ENCODE results near the gene ANHX.
"Not testable (repeated sequence)": the region's sequence is repeated elsewhere in the genome, so short reads cannot be mapped to it uniquely, and the experiment has no call there.

ANHX gene

GRCh38 chr12:133235401-133236112, at the start of gene ANHX:
Gene ANHX (minus strand): TSS chr12:133235877. CDS start chr12:133234356, 1,521 bp downstream.
- H3K4me3 ChIP-seq (ENCODE audit: low read length): no peak within 1 kb of the TSS
- DNase-seq (ENCODE audit: low read depth): no peak
- no peak for TF ChIP-seq CTCF (IDR thresholded peaks at IDR 0.05; ENCODE audit: insufficient read depth, low read depth, low read length, missing control alignments)

DNA sequence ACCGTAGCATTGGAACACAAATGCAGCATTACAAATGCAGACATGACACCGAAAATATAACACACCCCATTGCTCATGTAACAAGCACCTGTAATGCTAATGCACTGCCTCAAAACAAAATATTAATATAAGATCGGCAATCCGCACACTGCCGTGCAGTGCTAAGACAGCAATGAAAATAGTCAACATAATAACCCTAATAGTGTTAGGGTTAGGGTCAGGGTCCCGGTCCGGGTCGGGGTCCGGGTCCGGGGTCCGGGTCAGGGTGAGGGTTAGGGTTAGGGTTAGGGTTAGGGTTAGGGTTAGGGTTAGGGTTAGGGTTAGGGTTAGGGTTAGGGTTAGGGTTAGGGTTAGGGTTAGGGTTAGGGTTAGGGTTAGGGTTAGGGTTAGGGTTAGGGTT, 29.0 kb upstream of the ANHX start:
- not testable (repeated sequence) for H3K4me3 ChIP-seq (ENCODE audit: low read length); DNase-seq (ENCODE audit: low read depth)

DNA sequence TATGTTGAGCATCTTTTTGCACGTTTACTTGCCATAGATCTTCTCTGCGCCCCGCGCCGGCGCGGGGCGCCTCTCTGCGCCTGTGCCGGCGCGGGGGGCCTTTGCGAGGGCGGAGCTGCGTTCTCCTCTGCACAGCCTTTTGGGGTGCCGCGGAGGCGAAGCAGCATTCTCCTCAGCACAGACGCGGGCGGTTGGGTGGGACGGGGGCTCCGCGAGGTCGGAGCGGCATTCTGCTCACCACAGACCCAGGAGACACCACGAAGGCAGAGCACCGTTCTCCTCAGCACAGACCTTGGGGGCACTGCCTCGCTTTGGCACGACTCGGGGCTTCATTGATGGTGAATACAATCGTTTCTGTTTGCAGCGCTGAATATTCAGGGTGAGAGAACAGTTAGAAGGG, 28.5 kb upstream of the ANHX start:
- no peak for DNase-seq (ENCODE audit: low read depth)

DNA sequence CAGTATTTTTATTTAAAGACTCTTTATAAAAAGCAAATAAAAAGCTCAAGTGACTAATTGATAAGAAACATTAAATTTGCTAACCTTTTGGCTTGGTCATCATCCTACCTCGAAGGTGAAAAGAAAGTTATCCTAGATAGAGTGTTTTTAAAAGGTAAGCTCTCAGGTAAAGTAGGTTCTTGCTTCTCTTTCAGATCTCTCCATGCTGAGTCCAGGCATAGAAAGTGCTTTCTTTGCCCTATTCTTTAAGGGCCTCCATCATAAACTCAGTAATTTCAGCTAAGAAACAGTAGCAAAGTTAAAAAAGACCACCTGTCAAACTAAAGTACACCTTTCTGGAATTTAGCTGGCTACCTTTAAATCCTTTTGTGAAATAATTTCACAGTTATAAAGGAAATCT, 20.6 kb upstream of the ANHX start:
- no peak for TF ChIP-seq CTCF (IDR thresholded peaks at IDR 0.05; ENCODE audit: insufficient read depth, low read depth, low read length, missing control alignments)
- DNase-seq (ENCODE audit: low read depth): no peak
- H3K4me3 ChIP-seq (ENCODE audit: low read length): no peak overlapping the region

More for the DNA sequence above, 28.5 kb upstream of the ANHX start:
- no peak overlapping the region for H3K4me3 ChIP-seq (ENCODE audit: low read length)
- no peak for TF ChIP-seq CTCF (IDR thresholded peaks at IDR 0.05; ENCODE audit: insufficient read depth, low read depth, low read length, missing control alignments)

GRCh38 chr12:133255833-133256232, 20.2 kb upstream of the ANHX start:
- not testable (repeated sequence) for H3K4me3 ChIP-seq (ENCODE audit: low read length); DNase-seq (ENCODE audit: low read depth)

DNA sequence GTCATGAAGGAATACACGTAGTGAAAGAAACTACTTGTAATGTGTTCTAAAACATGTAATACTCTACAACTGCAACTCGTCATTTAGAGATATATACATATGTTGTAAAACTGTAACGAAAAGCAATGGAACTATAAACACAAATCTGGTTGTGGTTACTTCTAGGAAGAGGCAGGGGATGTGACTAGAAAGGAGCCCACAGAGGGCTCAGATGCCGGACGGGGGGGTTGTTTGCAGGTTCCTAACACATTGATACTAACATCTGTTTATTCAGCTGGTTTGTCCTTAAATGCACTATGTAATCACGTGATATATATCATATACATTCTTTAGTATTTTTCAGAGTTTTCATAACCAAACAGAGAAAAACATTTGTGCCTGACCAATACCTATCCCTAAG, 16.1 kb upstream of the ANHX start:
- no peak overlapping the region for H3K4me3 ChIP-seq (ENCODE audit: low read length)
- no peak for TF ChIP-seq CTCF (IDR thresholded peaks at IDR 0.05; ENCODE audit: insufficient read depth, low read depth, low read length, missing control alignments)
- no peak for DNase-seq (ENCODE audit: low read depth)

GRCh38 chr12:133236556-133236955, 879 bp upstream of the ANHX start:
- H3K4me3 ChIP-seq (ENCODE audit: low read length): no peak overlapping the region
- TF ChIP-seq CTCF (IDR thresholded peaks at IDR 0.05; ENCODE audit: insufficient read depth, low read depth, low read length, missing control alignments): no peak
- no peak for DNase-seq (ENCODE audit: low read depth)

GRCh38 chr12:133236144-133236543, 467 bp upstream of the ANHX start:
- no peak for TF ChIP-seq CTCF (IDR thresholded peaks at IDR 0.05; ENCODE audit: insufficient read depth, low read depth, low read length, missing control alignments)
- no peak overlapping the region for H3K4me3 ChIP-seq (ENCODE audit: low read length)
- DNase-seq (ENCODE audit: low read depth): no peak
